ENCODE measurements around the gene TBCD.

GRCh38 chr17:82882715-82883418 is 131.0 kb downstream of the TBCD start:
- TF ChIP-seq CTCF (IDR thresholded peaks at IDR 0.05 in 2 of 3, conservative IDR thresholded peaks at IDR 0.05 in 1 of 3; ENCODE audit: insufficient read depth in 2 of 3, low read depth in 1 of 3, low read length in 3 of 3) = peak in 1 of 3 experiments; percentile 10; a peak in 1 of 6 replicates
- TF ChIP-seq CHD2 (IDR thresholded peaks at IDR 0.05; ENCODE audit: low read depth, low read length) = no peak
- TF ChIP-seq RAD21 (CRISPR knock-in tag; conservative IDR thresholded peaks at IDR 0.05 in 1 of 2, IDR thresholded peaks at IDR 0.05 in 1 of 2) = no peak
- TF ChIP-seq PTBP1 (IDR thresholded peaks at IDR 0.05; ENCODE audit: low read depth, low read length) = no peak
- TF ChIP-seq SNAPC5 (CRISPR knock-in tag; IDR thresholded peaks at IDR 0.05) = no peak
- TF ChIP-seq BRCA1 (IDR thresholded peaks at IDR 0.05) = no peak
- no peak for TF ChIP-seq BRCA1 (CRISPR knock-in tag; IDR thresholded peaks at IDR 0.05)
- TF ChIP-seq, protein P1, sequence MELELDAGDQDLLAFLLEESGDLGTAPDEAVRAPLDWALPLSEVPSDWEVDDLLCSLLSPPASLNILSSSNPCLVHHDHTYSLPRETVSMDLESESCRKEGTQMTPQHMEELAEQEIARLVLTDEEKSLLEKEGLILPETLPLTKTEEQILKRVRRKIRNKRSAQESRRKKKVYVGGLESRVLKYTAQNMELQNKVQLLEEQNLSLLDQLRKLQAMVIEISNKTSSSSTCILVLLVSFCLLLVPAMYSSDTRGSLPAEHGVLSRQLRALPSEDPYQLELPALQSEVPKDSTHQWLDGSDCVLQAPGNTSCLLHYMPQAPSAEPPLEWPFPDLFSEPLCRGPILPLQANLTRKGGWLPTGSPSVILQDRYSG (tag; conservative IDR thresholded peaks at IDR 0.05; ENCODE audit: low read depth) = no peak
- no peak for TF ChIP-seq MED1 (CRISPR knock-in tag; IDR thresholded peaks at IDR 0.05; ENCODE audit: borderline replicate concordance)
- no peak for TF ChIP-seq NFRKB (IDR thresholded peaks at IDR 0.05; ENCODE audit: low read depth)
- TF ChIP-seq ZNF282 (CRISPR knock-in tag; IDR thresholded peaks at IDR 0.05) = no peak
- TF ChIP-seq AFF4 (CRISPR knock-in tag; IDR thresholded peaks at IDR 0.05) = no peak
